ENCODE results near the gene FOSL2.
A peak's percentile ranks its signal among the peaks of the same experiment; 100 is the strongest.

Gene FOSL2

GRCh38 chr2:28392297-28393113, at the start of gene FOSL2:
Gene FOSL2 (plus strand): TSS chr2:28392858. CDS start chr2:28393721, 863 bp downstream.
- peak; percentile 97 for DNase-seq

- DNase-seq = no peak
Observed at GRCh38 chr2:28343184-28343942, 49.3 kb upstream of the FOSL2 start.

GRCh38 chr2:28343971-28344715, 48.5 kb upstream of the FOSL2 start:
- no peak for DNase-seq

- DNase-seq = no peak
Observed at GRCh38 chr2:28344756-28345373, 47.8 kb upstream of the FOSL2 start.

- DNase-seq = no peak
Observed at GRCh38 chr2:28345619-28346018, 47.0 kb upstream of the FOSL2 start.

GRCh38 chr2:28346587-28346986, 46.1 kb upstream of the FOSL2 start:
- DNase-seq = no peak

- DNase-seq = no peak
Observed at GRCh38 chr2:28347193-28347592, 45.5 kb upstream of the FOSL2 start.

GRCh38 chr2:28347596-28347995, 45.1 kb upstream of the FOSL2 start:
- no peak for DNase-seq

GRCh38 chr2:28348149-28348567, 44.5 kb upstream of the FOSL2 start:
- DNase-seq = no peak

GRCh38 chr2:28348921-28349320, 43.7 kb upstream of the FOSL2 start:
- DNase-seq = no peak

- no peak for DNase-seq
Observed at GRCh38 chr2:28349546-28350165, 43.0 kb upstream of the FOSL2 start.

- DNase-seq = no peak
Observed at GRCh38 chr2:28350196-28350595, 42.5 kb upstream of the FOSL2 start.

GRCh38 chr2:28350791-28351285, 41.8 kb upstream of the FOSL2 start:
- DNase-seq = no peak

- DNase-seq = no peak
Observed at GRCh38 chr2:28351621-28352020, 41.0 kb upstream of the FOSL2 start.

- DNase-seq = no peak
Observed at GRCh38 chr2:28352104-28352503, 40.6 kb upstream of the FOSL2 start.

GRCh38 chr2:28352610-28353195, 40.0 kb upstream of the FOSL2 start:
- no peak for DNase-seq

GRCh38 chr2:28354920-28355520, 37.6 kb upstream of the FOSL2 start:
- no peak for DNase-seq

GRCh38 chr2:28355521-28356094, 37.0 kb upstream of the FOSL2 start:
- DNase-seq = no peak

GRCh38 chr2:28356095-28356911, 36.4 kb upstream of the FOSL2 start:
- DNase-seq = peak; percentile 58

- no peak for DNase-seq
Observed at GRCh38 chr2:28357055-28357454, 35.6 kb upstream of the FOSL2 start.

All from DMS153 (cell line).